ENCODE data around the gene RNASEH1. TPM values are rescaled to one million over a fixed set of nuclear protein-coding genes. Genes with fewer than 3 reads are reported as not detected.
A peak's percentile ranks its signal among the peaks of the same experiment; 100 is the strongest.

RNASEH1 gene
- total and polyA plus RNA-seq, 2 of the 8 experiments (the other 6 are each of a cell fraction or from before 2014, with no cell fraction given) = 11.7 to 42.7 TPM

- TF ChIP-seq SUZ12 (IDR thresholded peaks at IDR 0.05; ENCODE audit: low read length) = no peak
- 0 out of 2 replicates have a peak, but pooled peaks have one; percentile 28 for TF ChIP-seq GABPA (IDR thresholded peaks at IDR 0.05; ENCODE audit: borderline replicate concordance, insufficient read depth, low read length)
- peak; percentile 95 for TF ChIP-seq PHF8 (conservative IDR thresholded peaks at IDR 0.05; ENCODE audit: low read depth, low read length)
- no peak for TF ChIP-seq CEBPB (IDR thresholded peaks at IDR 0.05; ENCODE audit: low read depth, low read length)
- TF ChIP-seq RAD21 (IDR thresholded peaks at IDR 0.05 in 1 of 2, conservative IDR thresholded peaks at IDR 0.05 in 1 of 2; ENCODE audit: low read depth in 2 of 2, low read length in 2 of 2) = no peak
- TF ChIP-seq TAF7 (optimal IDR thresholded peaks at IDR 0.05; ENCODE audit: borderline replicate concordance, low read depth, low read length) = peak; percentile 89
- 0 out of 4 replicates have a peak, but pooled peaks of 1 of the 2 experiments have one; percentile 45 for TF ChIP-seq HDAC2 (IDR thresholded peaks at IDR 0.05; ENCODE audit: borderline replicate concordance in 1 of 2, low read depth in 2 of 2, low read length in 2 of 2)
- TF ChIP-seq ATF2 (IDR thresholded peaks at IDR 0.05; ENCODE audit: low read length) = 0 out of 2 replicates have a peak, but pooled peaks have one; percentile 40
- peak; percentile 71 for TF ChIP-seq KDM4A (IDR thresholded peaks at IDR 0.05; ENCODE audit: low read depth, low read length, severe bottlenecking)
- TF ChIP-seq TBP (IDR thresholded peaks at IDR 0.05; ENCODE audit: low read depth, low read length) = peak; percentile 85
- peak; percentile 97 for TF ChIP-seq MAX (IDR thresholded peaks at IDR 0.05)
- no peak for TF ChIP-seq ZNF274 (IDR thresholded peaks at IDR 0.05; ENCODE audit: borderline replicate concordance, extremely low read depth, low read length)
- TF ChIP-seq RBBP5 (IDR thresholded peaks at IDR 0.05; ENCODE audit: borderline replicate concordance, low read depth, low read length) = 0 out of 2 replicates have a peak, but pooled peaks have one; percentile 51
- no peak for TF ChIP-seq NANOG (IDR thresholded peaks at IDR 0.05; ENCODE audit: insufficient read depth, low read depth, low read length, poor library complexity, severe bottlenecking)
- TF ChIP-seq POLR2AphosphoS5 (IDR thresholded peaks at IDR 0.05; ENCODE audit: low read depth, low read length) = peak; percentile 93
- TF ChIP-seq SP4 (IDR thresholded peaks at IDR 0.05; ENCODE audit: low read length) = peak; percentile 95; the same call in 1 of the 2 replicates
- TF ChIP-seq SIN3A (conservative IDR thresholded peaks at IDR 0.05 in 1 of 2, IDR thresholded peaks at IDR 0.05 in 1 of 2; ENCODE audit: low read depth in 1 of 2, low read length in 2 of 2) = peak in 1 of 2 experiments; percentile 59; a peak in 1 of 4 replicates
- peak; percentile 93 for TF ChIP-seq E2F6 (IDR thresholded peaks at IDR 0.05)
These were observed 38.6 kb downstream of the RNASEH1 start, which contains the start of gene ADI1 (continued) for GRCh38 chr2:3519255-3520205.

Data from H1 (cell line).